Activated CD4-positive, alpha-beta T cell treated with anti-CD3 and anti-CD28 coated beads for 1 hour (primary cell): ENCODE data around the gene MAGIX.

Experiments
- DNase-seq: peaks from one replicate; pipeline ENCODE4 v3.0.0-alpha.2; 2020

The MAGIX gene

GRCh38 chrX:49208399-49208798, 45.8 kb downstream of the MAGIX start:
- no peak for DNase-seq

GRCh38 chrX:49209434-49210251, 47.1 kb downstream of the MAGIX start:
- no peak for DNase-seq

- no peak for DNase-seq
These were observed 47.8 kb downstream of the MAGIX start for GRCh38 chrX:49210406-49210805.

- no peak for DNase-seq
These were observed 48.5 kb downstream of the MAGIX start for GRCh38 chrX:49211074-49211473.

- no peak for DNase-seq
These were observed 49.7 kb downstream of the MAGIX start for GRCh38 chrX:49212209-49212608.

- DNase-seq, result no peak
These were observed 50.3 kb downstream of the MAGIX start for GRCh38 chrX:49212861-49213260.

GRCh38 chrX:49214416-49214815, 51.9 kb downstream of the MAGIX start:
- no peak for DNase-seq

GRCh38 chrX:49214996-49215526, 52.5 kb downstream of the MAGIX start:
- DNase-seq, result no peak
